WTC11 (cell line): ENCODE measurements around the gene FNDC3B. TPM values are rescaled to one million over a fixed set of nuclear protein-coding genes. Genes with fewer than 3 reads are reported as not detected.

ENCODE experiments used
- ATAC-seq: fragments of 200-7000 bp; cut with Tn5 transposase; 2 replicates; pipeline ENCODE4 v1.10.0; 2021; ENCODE audit warnings: mild to moderate bottlenecking, moderate library complexity
- CTCF ChIA-PET: fragments of 300-600 bp; sonication (Branson Sonifier 250); formaldehyde crosslinking; loops from one replicate; lab custom pipeline; 2021; ENCODE audit warnings: antibody characterized with exemption; lab: Charles Lee
- POLR2A ChIA-PET: fragments of 350-600 bp; sonication (Branson Sonifier 250); formaldehyde crosslinking; loops from one replicate; lab custom pipeline; 2021; ENCODE audit warnings: antibody characterized with exemption; lab: Charles Lee
- DNase-seq: peaks from one replicate; pipeline ENCODE4 v3.0.0; 2021; ENCODE audit warnings: low spot score
- H3K27ac Mint-ChIP-seq: 2 replicates; pipeline ENCODE4 v1.8.0; 2021; ENCODE audit warnings: mixed read lengths
- H3K27me3 Mint-ChIP-seq: 2 replicates; pipeline ENCODE4 v1.8.0; 2021; ENCODE audit warnings: low read depth, mild to moderate bottlenecking, moderate library complexity, mixed read lengths
- H3K36me3 Mint-ChIP-seq: 2 replicates; pipeline ENCODE4 v1.8.0; 2021; ENCODE audit warnings: mixed read lengths
- H3K4me1 Mint-ChIP-seq: 2 replicates; pipeline ENCODE4 v1.8.0; 2022; ENCODE audit warnings: mixed read lengths
- H3K4me3 Mint-ChIP-seq: 2 replicates; pipeline ENCODE4 v1.8.0; 2021; ENCODE audit warnings: mild to moderate bottlenecking, moderate library complexity, mixed read lengths
- H3K9me3 Mint-ChIP-seq: 2 replicates; pipeline ENCODE4 v1.8.0; 2021; ENCODE audit warnings: mixed read lengths
- CREM ChIP-seq: sonication (generic); formaldehyde crosslinking; IDR thresholded peaks from 2 replicates; pipeline ENCODE4 v1.8.1; 2022; ENCODE audit warnings: mild to moderate bottlenecking, missing genetic modification reagents, moderate library complexity
- FOXK1 ChIP-seq: sonication (generic); formaldehyde crosslinking; IDR thresholded peaks from 2 replicates; pipeline ENCODE4 v1.8.0; 2022; ENCODE audit warnings: mild to moderate bottlenecking, moderate library complexity, missing genetic modification reagents
- MXD4 ChIP-seq: fragments of 250-450 bp; sonication (Bioruptor Pico); IDR thresholded peaks from 2 replicates; pipeline ENCODE4 v1.8.0; 2021; ENCODE audit warnings: mild to moderate bottlenecking, moderate library complexity, borderline replicate concordance
- NFE2L1 ChIP-seq: sonication (generic); formaldehyde crosslinking; IDR thresholded peaks from 2 replicates; pipeline ENCODE4 v1.8.1; 2023; ENCODE audit warnings: missing genetic modification reagents
- SP1 ChIP-seq: sonication (generic); formaldehyde crosslinking; conservative IDR thresholded peaks from 2 replicates; pipeline ENCODE4 v1.8.1; 2022; ENCODE audit warnings: missing genetic modification reagents
- TEAD1 ChIP-seq: sonication (generic); formaldehyde crosslinking; IDR thresholded peaks from 2 replicates; pipeline ENCODE4 v1.8.0; 2022; ENCODE audit warnings: mild to moderate bottlenecking, missing genetic modification reagents
- ZBTB21 ChIP-seq: sonication (generic); formaldehyde crosslinking; IDR thresholded peaks from 2 replicates; pipeline ENCODE4 v1.8.1; 2023; ENCODE audit warnings: mild to moderate bottlenecking, missing genetic modification reagents, borderline replicate concordance
- ZNF138 ChIP-seq: sonication (generic); formaldehyde crosslinking; conservative IDR thresholded peaks from 2 replicates; pipeline ENCODE4 v1.8.1; 2022; ENCODE audit warnings: mild to moderate bottlenecking, moderate library complexity, missing genetic modification reagents
- ZNF232 ChIP-seq: sonication (generic); formaldehyde crosslinking; IDR thresholded peaks from 2 replicates; pipeline ENCODE4 v1.8.0; 2022; ENCODE audit warnings: mild to moderate bottlenecking, missing genetic modification reagents
- ZNF263 ChIP-seq: sonication (generic); formaldehyde crosslinking; IDR thresholded peaks from 2 replicates; pipeline ENCODE4 v1.8.1; 2022; ENCODE audit warnings: low read depth, mild to moderate bottlenecking, moderate library complexity, missing genetic modification reagents
- ZNF396 ChIP-seq: fragments of 250-450 bp; sonication (Bioruptor Pico); IDR thresholded peaks from 2 replicates; pipeline ENCODE4 v1.8.0; 2021; ENCODE audit warnings: mild to moderate bottlenecking, moderate library complexity, borderline replicate concordance
- total RNA-seq: library from RNA; stranded (reverse); gene quantifications from 3 replicates; pipeline ENCODE4 v1.2.3, GENCODE V29; 2021
- TF ChIP-seq, protein P1 (sequence below): sonication (generic); formaldehyde crosslinking; IDR thresholded peaks from 2 replicates; pipeline ENCODE4 v1.8.0; 2023; ENCODE audit warnings: missing genetic modification reagents
- TF ChIP-seq, protein P2 (sequence below): fragments of 250-450 bp; sonication (Bioruptor Pico); IDR thresholded peaks from 2 replicates; pipeline ENCODE4 v1.8.0; 2021; ENCODE audit warnings: mild to moderate bottlenecking
- TF ChIP-seq, protein P3 (sequence below): fragments of 250-450 bp; sonication (Bioruptor Pico); conservative IDR thresholded peaks from 2 replicates; pipeline ENCODE4 v1.9.0; 2021; ENCODE audit warnings: mild to moderate bottlenecking
- TF ChIP-seq, protein P4 (sequence below): fragments of 250-450 bp; sonication (Bioruptor Pico); IDR thresholded peaks from 2 replicates; pipeline ENCODE4 v2.1.2; 2022; ENCODE audit warnings: mild to moderate bottlenecking, moderate library complexity
- TF ChIP-seq, protein P5 (sequence below): sonication (generic); formaldehyde crosslinking; IDR thresholded peaks from 2 replicates; pipeline ENCODE4 v1.8.0; 2022; ENCODE audit warnings: mild to moderate bottlenecking, missing genetic modification reagents
- TF ChIP-seq, protein P6 (sequence below): fragments of 250-450 bp; sonication (Bioruptor Pico); IDR thresholded peaks from 2 replicates; pipeline ENCODE4 v1.9.0; 2021; ENCODE audit warnings: moderate library complexity, mild to moderate bottlenecking, inconsistent platforms, borderline replicate concordance

Gene FNDC3B
- total RNA-seq, 1 experiment from 2014 or later: 42.8 TPM

DNA sequence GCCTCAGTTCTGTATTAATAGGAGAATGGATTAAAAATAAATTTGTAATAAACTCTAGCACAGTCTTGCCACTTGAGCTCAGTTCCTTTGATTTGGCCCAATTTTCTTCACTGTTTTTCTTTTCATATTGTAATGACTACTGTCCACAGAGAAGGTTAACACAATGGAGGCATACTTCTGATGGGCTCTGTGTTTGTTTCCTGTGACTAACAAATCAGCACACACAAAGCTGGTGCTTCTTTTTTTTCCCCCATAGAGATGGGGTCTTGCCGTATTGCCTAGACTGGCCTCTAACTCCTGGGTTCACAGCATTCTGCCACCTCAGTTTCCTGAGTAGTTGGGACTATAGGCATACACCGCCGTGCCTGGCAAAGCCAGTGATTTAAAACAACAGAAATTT lies 226.7 kb downstream of the FNDC3B start:
- ChIA-PET POLR2A (interaction anchor here (0.5 kb wide), 1 partner anchor 74 kb away, joined by 3 read pairs; no protein-coding TSS in a partner anchor), CTCF (interaction anchor here (0.6 to 1.0 kb wide), 6 partner anchors 11 to 230 kb away, joined by 3 read pairs; no protein-coding TSS in a partner anchor)
- DNase-seq (no peak), ATAC-seq (peak; percentile 58; the same call in 1 of the 2 replicates)
- Mint-ChIP-seq H3K9me3 (peaks cover 4% of the 10 kb centered on the region), H3K27ac (peak overlapping the region; percentile 55; the same call in 1 of the 2 replicates), H3K4me1 (peaks cover 26% of the 10 kb centered on the region), H3K36me3 (peaks cover 16% of the 10 kb centered on the region), H3K27me3 (no peaks in the 10 kb centered on the region), H3K4me3 (no peak overlapping the region)
- TF ChIP-seq, protein P1, sequence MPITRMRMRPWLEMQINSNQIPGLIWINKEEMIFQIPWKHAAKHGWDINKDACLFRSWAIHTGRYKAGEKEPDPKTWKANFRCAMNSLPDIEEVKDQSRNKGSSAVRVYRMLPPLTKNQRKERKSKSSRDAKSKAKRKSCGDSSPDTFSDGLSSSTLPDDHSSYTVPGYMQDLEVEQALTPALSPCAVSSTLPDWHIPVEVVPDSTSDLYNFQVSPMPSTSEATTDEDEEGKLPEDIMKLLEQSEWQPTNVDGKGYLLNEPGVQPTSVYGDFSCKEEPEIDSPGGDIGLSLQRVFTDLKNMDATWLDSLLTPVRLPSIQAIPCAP (CRISPR knock-in tag): no peak
- TF ChIP-seq ZNF263 (CRISPR knock-in tag): no peak
- TF ChIP-seq SP1: no peak
- TF ChIP-seq CREM (CRISPR knock-in tag): no peak
- TF ChIP-seq NFE2L1: no peak
- no peak for TF ChIP-seq TEAD1
- TF ChIP-seq, protein P2, sequence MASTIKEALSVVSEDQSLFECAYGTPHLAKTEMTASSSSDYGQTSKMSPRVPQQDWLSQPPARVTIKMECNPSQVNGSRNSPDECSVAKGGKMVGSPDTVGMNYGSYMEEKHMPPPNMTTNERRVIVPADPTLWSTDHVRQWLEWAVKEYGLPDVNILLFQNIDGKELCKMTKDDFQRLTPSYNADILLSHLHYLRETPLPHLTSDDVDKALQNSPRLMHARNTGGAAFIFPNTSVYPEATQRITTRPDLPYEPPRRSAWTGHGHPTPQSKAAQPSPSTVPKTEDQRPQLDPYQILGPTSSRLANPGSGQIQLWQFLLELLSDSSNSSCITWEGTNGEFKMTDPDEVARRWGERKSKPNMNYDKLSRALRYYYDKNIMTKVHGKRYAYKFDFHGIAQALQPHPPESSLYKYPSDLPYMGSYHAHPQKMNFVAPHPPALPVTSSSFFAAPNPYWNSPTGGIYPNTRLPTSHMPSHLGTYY (CRISPR knock-in tag): no peak
- TF ChIP-seq ZNF396 (CRISPR knock-in tag): no peak

DNA sequence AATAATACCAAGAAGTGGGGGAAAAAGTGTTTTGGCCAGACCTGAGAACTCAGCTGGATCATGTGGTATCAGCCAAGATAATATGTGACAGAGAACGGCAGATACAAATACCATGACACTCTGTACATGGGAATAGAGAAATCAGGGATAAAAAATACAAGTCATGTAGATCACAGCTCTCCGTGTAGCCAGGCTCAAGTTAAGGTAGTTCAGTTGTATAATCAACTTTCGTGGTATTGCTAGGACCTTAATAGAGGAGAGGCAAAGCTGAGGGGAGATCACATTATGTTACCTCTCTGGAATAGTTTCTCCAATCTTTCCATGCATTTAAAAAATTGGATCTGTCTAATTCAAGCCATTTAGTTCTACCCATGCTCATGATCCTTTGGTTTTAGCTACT lies 229.0 kb downstream of the FNDC3B start:
- DNase-seq: no peak
- no peak for ATAC-seq
- Mint-ChIP-seq H3K4me3 (no peak overlapping the region), H3K4me1 (peaks cover 14% of the 10 kb centered on the region), H3K27ac (no peak overlapping the region), H3K27me3 (no peaks in the 10 kb centered on the region), H3K36me3 (peaks cover 10% of the 10 kb centered on the region), H3K9me3 (peaks cover 4% of the 10 kb centered on the region)
- CTCF ChIA-PET: interaction anchor here (1.9 kb wide), 1 partner anchor 64 kb away, joined by 6 read pairs; no protein-coding TSS in a partner anchor
- TF ChIP-seq, protein P3, sequence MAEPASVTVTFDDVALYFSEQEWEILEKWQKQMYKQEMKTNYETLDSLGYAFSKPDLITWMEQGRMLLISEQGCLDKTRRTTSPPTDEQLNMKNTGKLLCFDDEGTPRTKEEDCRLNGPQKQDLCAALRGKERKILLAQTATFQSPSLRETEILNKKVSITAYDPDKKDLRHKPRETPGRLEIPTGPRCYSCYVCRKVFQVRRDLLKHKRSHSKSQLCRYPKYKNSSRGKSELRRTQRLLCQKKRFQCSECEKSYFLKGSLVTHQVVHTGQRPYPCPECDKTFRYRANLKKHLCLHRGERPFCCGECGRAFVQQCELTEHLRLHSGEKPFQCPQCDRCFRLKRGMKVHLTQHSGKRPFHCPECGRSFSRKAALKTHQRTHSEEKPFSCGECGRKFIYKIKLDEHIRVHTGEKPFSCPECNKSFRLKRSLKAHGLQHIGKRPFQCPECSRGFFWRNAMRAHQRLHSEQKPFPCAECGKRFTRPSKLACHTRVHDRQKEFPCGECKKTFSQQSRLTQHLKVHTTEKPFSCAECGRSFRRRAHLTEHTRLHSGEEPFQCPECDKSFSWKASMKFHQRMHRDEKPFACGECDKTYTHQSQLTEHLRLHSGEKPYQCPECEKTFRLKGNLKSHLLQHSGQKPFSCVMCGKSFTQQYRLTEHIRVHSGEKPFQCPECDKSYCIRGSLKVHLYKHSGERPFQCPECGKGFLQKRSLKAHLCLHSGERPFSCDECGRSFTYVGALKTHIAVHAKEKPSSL: no peak
- TF ChIP-seq, protein P4, sequence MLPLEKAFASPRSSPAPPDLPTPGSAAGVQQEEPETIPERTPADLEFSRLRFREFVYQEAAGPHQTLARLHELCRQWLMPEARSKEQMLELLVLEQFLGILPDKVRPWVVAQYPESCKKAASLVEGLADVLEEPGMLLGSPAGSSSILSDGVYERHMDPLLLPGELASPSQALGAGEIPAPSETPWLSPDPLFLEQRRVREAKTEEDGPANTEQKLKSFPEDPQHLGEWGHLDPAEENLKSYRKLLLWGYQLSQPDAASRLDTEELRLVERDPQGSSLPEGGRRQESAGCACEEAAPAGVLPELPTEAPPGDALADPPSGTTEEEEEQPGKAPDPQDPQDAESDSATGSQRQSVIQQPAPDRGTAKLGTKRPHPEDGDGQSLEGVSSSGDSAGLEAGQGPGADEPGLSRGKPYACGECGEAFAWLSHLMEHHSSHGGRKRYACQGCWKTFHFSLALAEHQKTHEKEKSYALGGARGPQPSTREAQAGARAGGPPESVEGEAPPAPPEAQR (CRISPR knock-in tag): no peak
- TF ChIP-seq, protein P5, sequence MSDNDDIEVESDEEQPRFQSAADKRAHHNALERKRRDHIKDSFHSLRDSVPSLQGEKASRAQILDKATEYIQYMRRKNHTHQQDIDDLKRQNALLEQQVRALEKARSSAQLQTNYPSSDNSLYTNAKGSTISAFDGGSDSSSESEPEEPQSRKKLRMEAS: no peak
- no peak for TF ChIP-seq SP1
- no peak for TF ChIP-seq ZBTB21 (CRISPR knock-in tag)
- TF ChIP-seq MXD4 (CRISPR knock-in tag): no peak
- TF ChIP-seq, protein P2 (CRISPR knock-in tag): no peak
- POLR2A ChIA-PET: no interaction called here

DNA sequence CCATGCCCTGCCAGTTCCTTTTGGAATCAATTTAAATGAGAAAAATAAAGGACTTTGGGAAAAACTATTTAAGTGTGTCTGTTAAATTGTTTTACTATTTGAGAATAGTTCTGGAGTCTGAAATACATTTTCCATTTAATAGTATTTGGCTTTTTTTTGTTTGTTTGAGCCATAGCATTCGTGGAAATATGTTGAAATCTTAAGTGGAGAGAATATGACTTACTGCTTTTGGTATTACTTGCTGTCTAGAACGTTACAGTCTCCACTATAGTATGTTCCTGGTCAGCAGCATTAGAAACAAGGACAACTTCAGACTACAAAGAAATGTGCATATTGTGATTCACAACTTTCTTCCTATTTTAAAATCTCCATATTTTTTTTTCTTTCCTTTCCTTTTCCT lies 229.5 kb downstream of the FNDC3B start:
- H3K4me1 Mint-ChIP-seq: peaks cover 14% of the 10 kb centered on the region
- H3K27ac Mint-ChIP-seq: no peak overlapping the region
- ATAC-seq: no peak
- H3K27me3 Mint-ChIP-seq: no peaks in the 10 kb centered on the region
- H3K9me3 Mint-ChIP-seq: peaks cover 4% of the 10 kb centered on the region
- TF ChIP-seq ZNF232 (CRISPR knock-in tag): no peak
- no peak for TF ChIP-seq ZNF138 (CRISPR knock-in tag)
- TF ChIP-seq, protein P6, sequence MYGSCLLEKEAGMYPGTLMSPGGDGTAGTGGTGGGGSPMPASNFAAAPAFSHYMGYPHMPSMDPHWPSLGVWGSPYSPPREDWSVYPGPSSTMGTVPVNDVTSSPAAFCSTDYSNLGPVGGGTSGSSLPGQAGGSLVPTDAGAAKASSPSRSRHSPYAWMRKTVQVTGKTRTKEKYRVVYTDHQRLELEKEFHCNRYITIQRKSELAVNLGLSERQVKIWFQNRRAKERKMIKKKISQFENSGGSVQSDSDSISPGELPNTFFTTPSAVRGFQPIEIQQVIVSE: no peak
- TF ChIP-seq FOXK1 (CRISPR knock-in tag): no peak
- DNase-seq: no peak
- POLR2A ChIA-PET: no interaction called here
- peaks cover 10% of the 10 kb centered on the region for H3K36me3 Mint-ChIP-seq
- H3K4me3 Mint-ChIP-seq: no peak overlapping the region
- CTCF ChIA-PET: interaction anchor here (0.7 to 1.9 kb wide), 3 partner anchors 63 to 404 kb away, joined by 3 to 6 read pairs (median 4); no protein-coding TSS in a partner anchor
